ENCODE measurements around the gene TFR2. TPM values are rescaled to one million over a fixed set of nuclear protein-coding genes. Genes with fewer than 3 reads are reported as not detected.
"Not testable (repeated sequence)": the region's sequence is repeated elsewhere in the genome, so short reads cannot be mapped to it uniquely, and the experiment has no call there.

Gene TFR2
- total RNA-seq, 2 donors from 2014 or later, result 13.1 to 19.1 TPM

DNA sequence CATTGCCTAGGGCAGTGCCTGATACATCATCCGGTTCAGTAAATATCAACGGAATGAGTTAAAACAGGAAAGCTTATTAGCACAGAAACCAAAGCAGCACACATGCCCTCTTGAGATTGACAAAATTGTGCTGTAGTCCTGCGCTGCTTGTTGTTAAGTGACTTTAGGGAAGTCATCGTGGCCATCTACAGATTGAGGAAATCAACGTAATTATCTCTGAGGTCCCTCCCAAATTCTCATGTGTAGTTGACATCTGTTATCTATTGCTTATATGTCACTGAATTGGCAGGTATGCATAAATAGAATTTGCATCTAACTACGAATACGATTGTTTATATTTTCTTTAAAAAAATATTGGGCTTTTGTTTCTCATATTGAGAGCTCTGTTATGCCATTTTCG, 28.7 kb upstream of the TFR2 start:
- Mint-ChIP-seq H3K9me3 (no peaks in the 10 kb centered on the region), H3K27ac (no peak overlapping the region)
- no peak for ATAC-seq

DNA sequence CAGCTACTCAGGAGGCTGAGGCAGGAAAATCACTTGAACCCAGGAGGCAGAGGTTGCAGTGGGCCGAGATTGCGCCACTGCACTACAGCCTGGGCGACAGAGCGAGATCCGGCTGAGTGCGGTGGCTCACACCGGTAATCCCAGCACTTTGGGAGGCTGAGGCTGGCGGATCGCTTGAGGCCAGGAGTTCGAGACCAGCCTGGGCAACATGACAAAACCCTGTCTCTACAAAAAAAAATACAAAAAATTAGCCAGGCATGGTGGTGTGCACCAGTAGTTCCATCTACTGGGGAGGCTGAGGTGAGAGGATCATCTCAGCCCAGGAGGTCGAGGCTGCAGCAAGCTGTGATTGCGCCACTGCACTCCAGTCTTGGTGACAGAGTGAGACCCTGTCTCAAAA, 27.8 kb upstream of the TFR2 start:
- H3K27ac Mint-ChIP-seq; DNase-seq (ENCODE audit: low spot score in 2 of 2); ATAC-seq; H3K36me3 Mint-ChIP-seq; H3K9me3 Mint-ChIP-seq: not testable (repeated sequence)

More for the DNA sequence above, 28.7 kb upstream of the TFR2 start:
- no peak for DNase-seq (ENCODE audit: low spot score in 2 of 2)
- peaks cover 9% of the 10 kb centered on the region in 2 donors for H3K36me3 Mint-ChIP-seq

DNA sequence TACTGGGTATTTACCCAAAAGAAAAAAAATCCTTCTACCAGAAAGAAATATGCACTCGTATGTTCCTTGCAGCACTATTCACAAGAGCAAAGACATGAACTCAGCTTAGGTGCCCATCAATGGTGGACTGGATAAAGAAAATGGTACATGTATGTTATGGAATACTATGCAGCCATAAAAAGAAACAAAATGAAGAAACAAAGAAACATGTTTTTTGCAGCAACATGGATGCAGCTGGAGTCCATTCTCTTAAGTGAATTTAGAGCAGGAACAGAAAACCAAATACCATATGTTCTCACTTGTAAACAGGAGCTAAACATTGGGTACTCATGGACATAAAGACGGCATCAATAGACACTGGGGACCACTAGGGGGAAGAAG, 26.7 kb upstream of the TFR2 start:
- DNase-seq (ENCODE audit: low spot score in 2 of 2) (no peak), ATAC-seq (no peak)
- Mint-ChIP-seq H3K27ac (no peak overlapping the region), H3K36me3 (no peaks in the 10 kb centered on the region), H3K9me3 (no peaks in the 10 kb centered on the region)

DNA sequence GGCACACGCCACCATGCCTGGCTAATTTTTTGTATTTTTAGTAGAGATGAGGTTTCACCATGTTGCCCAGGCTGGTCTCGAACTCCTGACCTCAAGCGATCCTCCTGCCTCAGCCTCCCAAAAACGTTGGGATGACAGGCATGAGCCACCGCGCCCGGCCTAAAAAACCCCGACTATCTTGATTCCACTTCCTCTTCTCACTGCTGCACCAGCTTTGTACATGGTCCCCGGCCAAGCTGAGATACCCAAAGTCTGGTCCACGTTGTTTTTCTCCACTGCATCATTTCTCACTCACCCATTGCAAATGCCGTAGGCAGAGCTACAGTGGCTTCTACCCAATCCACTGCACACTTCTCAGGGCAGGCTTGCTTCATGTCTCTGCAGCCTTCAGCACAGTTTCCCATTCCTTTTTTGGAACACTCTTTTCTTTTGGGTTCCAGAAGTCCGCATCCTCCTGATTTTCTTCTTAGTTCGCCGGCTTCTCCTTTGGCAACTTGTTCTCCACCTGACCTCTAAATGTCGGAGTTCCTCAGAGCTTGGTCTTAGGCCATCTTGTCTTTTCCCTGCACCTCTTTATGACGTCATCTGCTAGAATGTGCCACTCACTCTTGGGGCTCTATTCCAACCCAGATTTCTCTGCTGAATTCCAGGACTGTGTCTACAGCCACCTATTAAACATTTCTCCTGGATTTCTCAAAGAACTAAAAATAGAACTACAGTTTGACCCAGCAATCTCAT, 26.1 kb upstream of the TFR2 start:
- H3K9me3 Mint-ChIP-seq, result no peaks in the 10 kb centered on the region
- no peak overlapping the region for H3K27ac Mint-ChIP-seq
- DNase-seq (ENCODE audit: low spot score in 2 of 2), result no peak
- no peak for ATAC-seq
- no peaks in the 10 kb centered on the region for H3K36me3 Mint-ChIP-seq

DNA sequence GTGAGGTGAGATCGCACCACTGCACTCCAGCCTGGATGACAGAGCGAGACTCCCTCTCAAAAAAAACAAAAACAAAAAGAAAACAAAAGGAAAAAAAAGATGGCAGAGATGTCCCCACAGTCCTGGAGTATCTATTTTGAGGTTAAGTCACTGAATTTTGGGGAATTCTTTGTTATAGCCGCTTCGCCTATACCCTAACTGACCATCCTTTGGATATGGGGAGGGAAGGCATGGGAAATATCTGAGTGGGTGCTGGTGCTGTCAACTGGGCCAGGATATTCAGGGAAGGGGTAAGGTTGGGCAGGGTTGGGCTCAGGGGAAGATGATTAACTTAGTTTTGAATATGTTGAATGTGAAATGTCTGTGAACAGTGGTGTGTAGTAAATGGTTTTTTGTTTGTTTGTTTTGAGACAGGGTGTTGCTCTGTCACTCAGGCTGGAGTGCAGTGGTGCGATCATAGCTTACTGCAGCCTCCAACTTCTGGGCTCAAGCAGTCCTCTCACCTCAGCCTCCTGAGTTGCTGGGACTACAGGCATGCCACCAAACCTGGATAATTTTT, 23.9 kb upstream of the TFR2 start:
- no peaks in the 10 kb centered on the region for H3K9me3 Mint-ChIP-seq
- no peak overlapping the region for H3K27ac Mint-ChIP-seq
- H3K36me3 Mint-ChIP-seq, result no peaks in the 10 kb centered on the region
- no peak for ATAC-seq
- no peak for DNase-seq (ENCODE audit: low spot score in 2 of 2)

DNA sequence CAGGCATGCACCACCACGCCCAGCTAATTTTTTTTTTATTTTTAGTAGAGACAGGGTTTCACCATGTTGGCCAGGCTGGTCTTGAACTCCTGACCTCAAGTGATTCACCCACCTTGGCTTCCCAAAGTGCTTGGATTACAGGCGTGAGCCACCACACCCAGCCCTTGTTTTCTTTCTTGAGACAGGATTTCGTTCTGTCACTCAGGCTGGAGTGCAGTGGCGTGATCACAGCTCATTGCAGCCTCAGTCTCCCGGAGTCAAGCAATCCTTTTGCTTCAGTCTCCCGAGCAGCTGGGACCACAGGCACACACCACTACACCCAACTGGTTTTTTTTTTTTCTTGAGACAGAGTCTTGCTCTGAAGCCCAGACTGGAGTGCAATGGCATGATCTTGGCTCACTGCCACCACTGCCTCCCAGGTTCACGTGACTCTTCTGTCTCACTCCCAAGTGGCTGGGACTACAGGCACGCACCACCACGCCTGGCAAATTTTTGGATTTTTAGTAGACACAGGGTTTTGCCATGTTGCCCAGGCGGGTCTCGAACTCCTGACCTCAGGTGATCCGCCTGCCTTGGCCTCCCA, 20.9 kb upstream of the TFR2 start:
- DNase-seq (ENCODE audit: low spot score in 2 of 2); H3K27ac Mint-ChIP-seq; ATAC-seq; H3K36me3 Mint-ChIP-seq; H3K9me3 Mint-ChIP-seq: not testable (repeated sequence)

DNA sequence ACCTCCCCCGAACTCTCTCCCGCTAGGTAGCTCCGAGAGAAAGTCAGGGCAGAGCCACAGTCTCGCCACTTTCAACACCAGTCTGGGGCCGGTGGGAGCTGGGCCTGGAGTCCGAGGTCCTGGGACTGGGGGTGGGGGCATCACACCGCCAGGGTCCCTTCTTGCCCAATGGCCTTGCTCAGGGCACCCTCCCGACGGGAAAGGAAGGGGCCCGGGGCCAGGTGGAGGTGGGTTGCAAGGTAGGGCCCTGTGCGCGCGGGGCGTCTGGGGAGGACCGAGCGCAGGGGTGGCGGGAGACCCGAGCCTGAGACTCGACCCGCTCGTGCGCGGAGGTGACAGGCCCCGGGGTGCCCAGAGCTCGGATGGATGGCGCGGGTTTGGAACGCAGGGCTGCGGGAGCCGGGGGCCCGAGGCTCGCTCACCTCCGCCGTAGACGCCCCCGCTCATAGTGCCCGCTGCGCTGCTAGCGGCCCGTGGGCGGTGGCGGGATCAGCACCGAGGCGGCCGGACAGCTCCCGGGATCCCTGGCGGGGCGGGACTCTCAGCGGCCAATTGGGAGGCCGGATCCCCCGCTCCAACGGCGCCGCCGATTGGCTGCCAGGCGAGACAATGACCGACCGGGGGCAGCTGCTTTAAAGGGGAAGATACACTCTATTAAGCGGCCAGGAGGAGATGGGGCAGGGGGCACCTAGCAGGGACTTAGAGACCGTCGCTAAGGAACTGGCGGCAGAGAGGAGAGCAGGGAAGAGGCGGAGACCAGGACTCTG, 14.7 kb upstream of the TFR2 start, which contains the start of gene ACTL6B:
TSS of gene ACTL6B (minus strand) at position 541 of the 767 bp plus-strand sequence. CDS start at position 447, 94 bp downstream.
- DNase-seq (ENCODE audit: low spot score in 2 of 2) (peak in 1 of 2 donors; percentile 79), ATAC-seq (peak; percentile 16 to 85)
- no peaks in the 10 kb centered on the region for H3K9me3 Mint-ChIP-seq
- peaks cover 0 to 10% of the 10 kb centered on the region in 2 donors for H3K36me3 Mint-ChIP-seq
- H3K27ac Mint-ChIP-seq, result no peak within 1 kb of the TSS

DNA sequence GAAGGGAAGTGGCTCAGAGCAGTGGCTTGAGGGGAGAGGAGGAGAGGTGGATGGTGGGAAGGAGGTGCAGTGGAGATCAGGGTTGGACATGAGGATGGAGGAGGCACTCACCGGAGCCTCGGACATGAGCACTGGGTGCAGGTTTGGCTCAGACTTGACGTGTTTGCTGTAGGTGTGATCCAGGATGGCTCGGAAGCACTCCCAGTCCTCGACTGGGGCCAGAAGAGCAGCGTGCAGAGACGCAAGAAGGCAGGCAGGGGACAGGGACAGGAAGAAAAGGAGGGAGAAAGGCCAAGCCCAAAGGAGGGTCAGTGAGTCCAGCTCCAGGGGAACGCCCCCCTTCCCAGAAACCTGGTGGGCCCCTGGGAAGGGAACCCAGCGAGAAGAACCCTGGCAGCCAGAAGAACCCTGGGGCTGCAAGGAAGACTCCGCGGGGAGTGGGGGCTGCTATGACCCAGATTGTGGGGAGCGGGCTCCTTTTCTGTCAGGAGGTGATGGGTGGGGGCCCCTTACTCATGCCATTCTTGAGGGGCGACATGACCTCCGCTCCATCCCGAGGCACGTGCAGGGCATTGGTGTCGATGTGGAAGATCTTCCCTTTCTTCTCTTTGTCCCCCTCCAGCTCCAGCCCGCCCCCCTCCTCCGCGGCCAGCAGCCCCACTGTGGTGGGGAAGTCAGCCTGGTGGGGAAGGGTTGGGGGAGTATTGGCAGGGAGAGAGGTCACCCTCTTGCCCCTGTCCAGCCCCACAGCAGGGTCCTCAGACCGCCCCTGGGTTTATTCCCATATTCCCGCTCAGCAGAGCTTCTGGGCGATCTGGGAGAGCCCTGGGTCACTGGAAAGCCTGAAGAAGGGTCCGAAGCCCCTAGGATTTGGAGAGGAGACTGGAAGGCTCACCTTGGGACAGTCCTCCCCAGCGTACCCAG, 13.8 kb upstream of the TFR2 start:
- no peak for ATAC-seq
- H3K9me3 Mint-ChIP-seq, result no peaks in the 10 kb centered on the region
- peak overlapping the region in 1 of 2 donors; percentile 58 for H3K27ac Mint-ChIP-seq
- no peak for DNase-seq (ENCODE audit: low spot score in 2 of 2)
- H3K36me3 Mint-ChIP-seq, result peaks cover 0 to 10% of the 10 kb centered on the region in 2 donors

DNA sequence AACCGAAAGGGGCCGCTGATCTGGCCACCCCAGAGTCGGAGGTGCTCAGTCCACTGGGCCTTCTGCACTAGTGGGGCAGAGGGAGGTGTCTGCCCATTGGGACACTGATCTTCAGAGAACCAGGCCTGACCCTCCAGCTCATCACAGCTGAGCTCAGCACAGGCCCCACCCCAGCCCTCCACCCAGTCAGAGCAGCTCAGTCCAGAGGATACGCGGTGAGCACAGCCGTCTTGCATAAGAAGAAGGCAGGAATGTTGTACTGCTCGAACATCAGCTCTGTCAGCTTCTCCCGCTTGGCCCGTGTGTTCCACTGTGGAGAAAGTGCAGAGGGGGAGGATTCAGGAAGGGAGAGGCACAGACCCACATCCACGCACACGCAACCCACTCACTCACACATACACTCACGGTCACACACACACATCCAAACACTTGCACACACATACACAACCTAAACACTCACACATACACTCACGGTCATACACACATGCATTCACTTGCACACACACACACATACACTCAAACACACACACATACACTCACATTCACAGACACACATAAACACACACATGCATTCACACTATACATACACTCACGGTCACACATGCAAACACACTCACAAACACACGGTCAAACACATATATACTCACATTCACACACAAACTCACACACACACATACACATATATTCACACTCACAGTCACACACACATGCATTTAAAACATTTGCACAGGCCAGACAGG, 8.6 kb upstream of the TFR2 start:
- no peak for DNase-seq (ENCODE audit: low spot score in 2 of 2)
- H3K27ac Mint-ChIP-seq, result no peak overlapping the region
- H3K9me3 Mint-ChIP-seq, result no peaks in the 10 kb centered on the region
- no peak for ATAC-seq
- H3K36me3 Mint-ChIP-seq, result peaks cover 0 to 9% of the 10 kb centered on the region in 2 donors

DNA sequence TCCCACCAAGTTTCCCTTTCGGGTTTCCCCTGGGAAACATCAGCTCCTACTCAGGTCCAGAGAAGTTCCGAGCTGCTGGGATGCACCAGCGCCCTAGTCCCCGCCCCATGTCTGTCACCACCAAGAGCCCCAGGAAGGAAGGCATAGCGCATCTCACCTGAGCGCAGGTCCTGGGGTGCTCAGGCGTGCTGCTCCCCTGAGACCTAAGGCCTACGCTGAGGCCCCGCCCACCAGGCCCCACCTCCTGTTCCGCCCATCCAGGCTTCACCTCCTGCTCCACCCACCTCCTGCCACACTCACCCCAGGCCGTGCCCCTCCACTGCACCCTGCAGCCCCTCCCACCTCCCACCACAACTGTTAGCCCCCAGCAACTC, 1.2 kb upstream of the TFR2 start:
- ATAC-seq (peak; percentile 45 to 85), DNase-seq (ENCODE audit: low spot score in 2 of 2) (peak in 1 of 2 donors; percentile 47)
- H3K36me3 Mint-ChIP-seq, result no peaks in the 10 kb centered on the region
- H3K9me3 Mint-ChIP-seq, result no peaks in the 10 kb centered on the region
- no peak overlapping the region for H3K27ac Mint-ChIP-seq

DNA sequence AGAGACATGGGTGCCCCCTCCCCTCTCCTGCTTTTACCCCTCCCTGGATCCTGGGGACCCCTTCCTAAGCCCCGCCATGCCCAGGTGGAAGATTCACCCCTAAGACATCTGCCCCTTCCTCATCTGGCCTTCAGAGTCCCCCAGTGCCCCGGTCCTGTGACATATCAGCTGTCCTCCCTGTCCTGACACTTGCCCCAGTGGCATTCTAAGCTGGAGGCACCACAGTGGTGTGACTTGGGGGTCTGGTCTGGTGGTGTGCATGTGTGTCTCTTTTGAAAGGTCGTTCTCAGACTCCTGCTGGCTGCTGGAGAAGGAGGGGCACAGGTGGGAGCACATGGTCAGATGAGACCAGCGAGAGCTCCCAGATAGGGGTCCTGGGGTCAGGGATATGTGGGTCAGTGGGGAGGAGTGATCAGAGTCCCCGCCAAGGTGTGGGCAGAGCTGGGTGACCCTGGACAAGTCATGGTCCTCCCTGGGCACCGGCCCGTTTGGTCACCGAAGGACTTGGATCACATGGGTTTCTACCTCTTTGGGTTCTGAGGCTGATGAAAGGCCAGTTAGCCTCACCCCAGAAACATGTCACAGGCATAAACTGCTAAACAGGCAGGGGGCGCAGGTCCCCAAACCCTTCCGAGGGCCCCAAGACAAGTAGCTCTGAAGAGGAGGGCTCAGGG, 645 bp upstream of the TFR2 start:
- Mint-ChIP-seq H3K27ac (peak overlapping the region in 1 of 2 donors; percentile 37), H3K9me3 (no peaks in the 10 kb centered on the region)

DNA sequence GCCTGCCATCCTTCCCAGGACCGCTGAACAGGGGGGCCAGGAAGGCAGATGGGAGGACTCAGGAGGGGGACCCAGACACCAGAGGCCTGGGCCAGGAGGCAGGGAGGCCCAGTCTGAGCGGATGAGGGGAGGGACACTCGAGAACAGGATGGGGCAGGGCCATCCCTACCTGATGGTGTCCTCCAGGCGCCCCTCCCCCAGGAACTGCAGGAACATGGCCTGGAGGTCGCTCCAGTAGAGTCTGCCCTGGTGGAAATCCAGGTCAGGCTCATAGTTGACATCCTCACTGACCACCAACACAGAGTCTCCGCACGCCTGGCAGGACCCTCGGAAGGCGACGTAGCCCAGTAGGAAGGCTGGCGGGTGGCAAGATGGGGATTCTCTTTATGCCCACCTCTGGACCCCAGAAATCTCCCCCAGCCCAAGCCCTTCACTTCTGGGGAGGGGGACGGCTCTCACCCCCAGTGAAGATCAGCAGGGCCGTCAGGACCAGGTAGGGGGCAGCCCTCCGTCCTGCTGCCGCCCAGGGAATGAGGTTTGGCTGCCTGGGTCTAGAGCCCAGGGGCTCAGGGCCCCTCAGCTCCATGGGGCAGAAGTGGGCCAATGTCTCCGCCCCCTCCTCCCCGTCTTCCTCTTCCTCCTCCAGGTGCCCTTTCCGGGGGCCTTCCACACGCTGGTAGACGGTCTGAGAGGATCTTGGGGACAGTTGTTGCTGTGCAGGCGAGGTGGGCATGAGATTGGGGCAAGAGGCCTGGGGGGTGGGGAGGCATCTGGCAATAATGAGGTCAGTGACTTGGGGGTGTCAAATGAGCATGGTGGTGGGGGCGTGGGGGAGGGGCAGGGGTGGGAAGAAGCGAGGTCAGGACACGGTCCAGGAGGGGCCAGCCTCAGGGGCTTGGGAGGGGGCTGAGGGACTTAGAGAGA, 573 bp downstream of the TFR2 start:
- H3K36me3 Mint-ChIP-seq, result no peaks in the 10 kb centered on the region
- peak overlapping the region in 1 of 2 donors; percentile 39 for H3K27ac Mint-ChIP-seq
- H3K9me3 Mint-ChIP-seq, result no peaks in the 10 kb centered on the region
- ATAC-seq (no peak), DNase-seq (ENCODE audit: low spot score in 2 of 2) (no peak)

More for the DNA sequence above, 645 bp upstream of the TFR2 start:
- no peak for ATAC-seq
- H3K36me3 Mint-ChIP-seq, result no peaks in the 10 kb centered on the region
- DNase-seq (ENCODE audit: low spot score in 2 of 2), result no peak

DNA sequence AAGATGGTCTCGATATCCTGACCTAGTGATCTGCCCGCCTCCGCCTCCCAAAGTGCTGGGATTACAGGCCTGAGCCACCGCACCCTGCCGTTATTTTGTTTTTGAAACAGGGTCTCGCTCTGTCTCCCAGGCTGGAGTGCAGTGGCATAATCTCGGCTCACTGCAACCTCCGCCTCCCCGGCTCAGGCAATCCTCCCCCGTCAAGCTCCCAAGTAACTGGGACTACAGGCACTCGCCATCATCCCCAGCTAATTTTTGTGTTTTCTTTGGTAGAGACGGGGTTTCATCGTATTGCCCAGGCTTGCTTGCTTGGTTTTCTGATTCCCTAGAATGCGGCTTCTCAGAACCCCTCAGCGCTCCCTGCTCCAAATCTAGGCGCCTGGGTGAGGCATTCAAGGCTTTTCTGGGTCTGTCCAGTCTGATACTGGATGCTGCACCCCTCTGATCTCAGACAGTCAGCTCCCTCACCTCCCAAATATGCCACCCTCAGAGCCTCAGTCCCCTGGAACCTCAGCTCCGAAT, 1.3 kb downstream of the TFR2 start:
- peak overlapping the region in 1 of 2 donors; percentile 39 for H3K27ac Mint-ChIP-seq
- no peaks in the 10 kb centered on the region for H3K36me3 Mint-ChIP-seq
- H3K9me3 Mint-ChIP-seq, result no peaks in the 10 kb centered on the region
- ATAC-seq (no peak), DNase-seq (ENCODE audit: low spot score in 2 of 2) (no peak)
